SK-N-SH (cell line): Measurements from ENCODE around the gene MAP2K5. TPM values are rescaled to one million over a fixed set of nuclear protein-coding genes. Genes with fewer than 3 reads are reported as not detected.

Source experiments
- CTCF ChIA-PET: fragments of 300-600, 350-600 bp; formaldehyde crosslinking; extraction: SDS; loops from one replicate; lab custom pipeline; 2021; lab: Yijun Ruan, JAX
- POLR2A ChIA-PET: fragments of 350-600 bp; sonication (Branson Sonifier 250); formaldehyde crosslinking; extraction: SDS; loops from one replicate; lab custom pipeline; 2020; ENCODE audit warnings: antibody characterized with exemption, inconsistent platforms; lab: Yijun Ruan, JAX
- DNase-seq: peaks from one replicate; pipeline ENCODE4 v3.0.0; 2012
- H2AFZ ChIP-seq: fragments of 200-600 bp; sonication (generic); 2 replicates; pipeline ENCODE4 v1.8.1; 2016; ENCODE audit warnings: antibody characterized with exemption, mild to moderate bottlenecking, low read depth
- H3F3A ChIP-seq: fragments of 200-600 bp; sonication (generic); replicated peaks from 2 replicates; pipeline ENCODE3; 2016; ENCODE audit warnings: antibody characterized with exemption, mild to moderate bottlenecking; ENCODE audit not compliant: insufficient read depth
- H3K27ac ChIP-seq, 2 experiments: fragments of 200-500 bp in 1 of 2; fragments of 200-600 bp in 1 of 2; sonication (Bioruptor generic) in 1 of 2; sonication (generic), shearing (Covaris generic) in 1 of 2; 2 replicates each; pipeline versions ENCODE4 v1.5.1 to v1.6.1; 2014 to 2016; ENCODE audit warnings: low read depth in 2 of 2, inconsistent platforms in 1 of 2, low read length in 1 of 2, mild to moderate bottlenecking in 1 of 2, mixed read lengths in 1 of 2
- H3K27me3 ChIP-seq: fragments of 200-600 bp; sonication (generic), shearing (Covaris generic); 2 replicates; pipeline ENCODE4 v1.6.1; 2016; ENCODE audit warnings: mixed run types; ENCODE audit not compliant: insufficient read depth
- H3K36me3 ChIP-seq, 2 experiments: fragments of 200-500 bp in 1 of 2; fragments of 200-600 bp in 1 of 2; sonication (Bioruptor generic) in 1 of 2; sonication (generic) in 1 of 2; replicated peaks in 1 of 2; 2 replicates each; pipeline versions ENCODE3 to v1.5.1; 2014 to 2016; ENCODE audit warnings: low read length in 1 of 2, mild to moderate bottlenecking in 1 of 2; ENCODE audit not compliant: insufficient read depth in 2 of 2, control insufficient read depth in 1 of 2
- H3K4me1 ChIP-seq, 2 experiments: fragments of 200-500 bp in 1 of 2; fragments of 200-600 bp in 1 of 2; sonication (Bioruptor generic) in 1 of 2; sonication (generic), shearing (Covaris generic) in 1 of 2; 2 replicates each; pipeline versions ENCODE4 v1.5.1 to v1.6.1; 2014 to 2016; ENCODE audit warnings: low read depth in 1 of 2, low read length in 1 of 2, mixed run types in 1 of 2; ENCODE audit not compliant: insufficient read depth in 2 of 2, control insufficient read depth in 1 of 2
- H3K4me2 ChIP-seq: fragments of 200-600 bp; sonication (generic), shearing (Covaris generic); 2 replicates; pipeline ENCODE4 v1.6.1; 2017; ENCODE audit warnings: mixed run types
- H3K4me3 ChIP-seq, 2 experiments: fragments of 200-500 bp in 1 of 2; fragments of 200-600 bp in 1 of 2; sonication (Bioruptor generic) in 1 of 2; sonication (generic), shearing (Covaris generic) in 1 of 2; 2 replicates each; pipeline versions ENCODE4 v1.5.1 to v1.8.1; 2014 to 2016; ENCODE audit warnings: low read depth in 2 of 2, inconsistent platforms in 1 of 2, low read length in 1 of 2, mild to moderate bottlenecking in 1 of 2, mixed read lengths in 1 of 2, moderate library complexity in 1 of 2
- H3K79me2 ChIP-seq: fragments of 200-600 bp; sonication (generic); 2 replicates; pipeline ENCODE4 v1.8.1; 2017; ENCODE audit warnings: mild to moderate bottlenecking; ENCODE audit not compliant: insufficient read depth
- H3K9ac ChIP-seq: fragments of 200-600 bp; sonication (generic); 2 replicates; pipeline ENCODE4 v1.6.1; 2017; ENCODE audit warnings: mixed run types
- H3K9me2 ChIP-seq: fragments of 200-600 bp; sonication (generic); 2 replicates; pipeline ENCODE4 v1.6.1; 2017; ENCODE audit warnings: mixed run types
- H3K9me3 ChIP-seq: fragments of 200-600 bp; sonication (generic); 2 replicates; pipeline ENCODE4 v1.6.1; 2017; ENCODE audit warnings: mixed run types, mild to moderate bottlenecking, moderate library complexity
- H4K20me1 ChIP-seq: fragments of 200-600 bp; sonication (generic); 2 replicates; pipeline ENCODE4 v1.6.1; 2017; ENCODE audit warnings: mild to moderate bottlenecking, mixed run types; ENCODE audit not compliant: insufficient read depth
- CTCF ChIP-seq: fragments of 200-600 bp; sonication (generic); IDR thresholded peaks from 2 replicates; pipeline ENCODE4 v1.6.1; 2017; ENCODE audit warnings: antibody characterized with exemption, mild to moderate bottlenecking, moderate library complexity
- EZH2phosphoT487 ChIP-seq: fragments of 200-600 bp; sonication (generic); IDR thresholded peaks from 2 replicates; pipeline ENCODE4 v1.6.1; 2017; ENCODE audit warnings: low read depth, mixed run types, mild to moderate bottlenecking, antibody characterized with exemption, moderate library complexity, borderline replicate concordance
- FOSL2 ChIP-seq: IDR thresholded peaks from 2 replicates; pipeline ENCODE4 v1.4.0; 2012; ENCODE audit warnings: low read depth, mild to moderate bottlenecking, moderate library complexity, borderline replicate concordance
- GATA2 ChIP-seq: sonication (generic); formaldehyde crosslinking; IDR thresholded peaks from 2 replicates; pipeline ENCODE4 v1.5.0; 2020; ENCODE audit warnings: mild to moderate bottlenecking, missing genetic modification reagents
- IRF3 ChIP-seq: fragments of 150-350 bp; IDR thresholded peaks from 2 replicates; pipeline ENCODE4 v1.6.1; 2016; ENCODE audit warnings: mild to moderate bottlenecking, low read depth, low read length
- MAX ChIP-seq: IDR thresholded peaks from 2 replicates; pipeline ENCODE4 v1.4.0; 2012; ENCODE audit warnings: low read depth
- MXI1 ChIP-seq: IDR thresholded peaks from 2 replicates; pipeline ENCODE4 v1.6.1; 2012; ENCODE audit warnings: mild to moderate bottlenecking, low read depth, low read length, improper control_type of control experiment
- PBX3 ChIP-seq: IDR thresholded peaks from 2 replicates; pipeline ENCODE4; 2012
- RCOR1 ChIP-seq: fragments of 150-350 bp; IDR thresholded peaks from 2 replicates; pipeline ENCODE4 v1.6.1; 2017; ENCODE audit warnings: antibody characterized with exemption, low read length
- REST ChIP-seq: IDR thresholded peaks from 2 replicates; pipeline ENCODE4 v1.6.1; 2012; ENCODE audit warnings: mild to moderate bottlenecking, low read depth, low read length, moderate library complexity
- SMC3 ChIP-seq: IDR thresholded peaks from 2 replicates; pipeline ENCODE4 v1.6.1; 2012; ENCODE audit warnings: low read depth, low read length, improper control_type of control experiment
- TCF12 ChIP-seq: IDR thresholded peaks from 2 replicates; pipeline ENCODE4 v1.4.0; 2012
- TEAD4 ChIP-seq: IDR thresholded peaks from 2 replicates; pipeline ENCODE4 v1.4.0; 2012; ENCODE audit warnings: mild to moderate bottlenecking, borderline replicate concordance; ENCODE audit not compliant: insufficient read depth
- USF1 ChIP-seq: IDR thresholded peaks from 2 replicates; pipeline ENCODE4 v1.4.0; 2012; ENCODE audit warnings: low read depth, borderline replicate concordance
- WGBS: methylation state at CpG from one replicate; pipeline ENCODE4 v1.1.6; 2017; ENCODE audit warnings: low lambda C conversion rate; 5-methylcytosine and 5-hydroxymethylcytosine counted together
- polyA plus RNA-seq, 3 experiments: library from polyadenylated mRNA; depleted of rRNA; stranded (reverse); fragments of >200 nt; gene quantifications; 2 replicates each; pipeline ENCODE4 v1.2.3, GENCODE V29; 2012

MAP2K5 gene
- polyA plus RNA-seq, 1 of the 3 experiments (the other 2 are of a cell fraction) = 6.2 TPM

GRCh38 chr15:67501836-67502461 is 40.6 kb upstream of the MAP2K5 start (continued):
- TF ChIP-seq CTCF (no peak), FOSL2 (no peak), SMC3 (no peak), RCOR1 (no peak), TCF12 (no peak)

- 84% methylated on average over 6 of the region's 6 CpGs for WGBS
- Histone ChIP-seq H3K4me3 (no peak overlapping the region), H3K36me3 (no peaks in the 10 kb centered on the region), H3F3A (peaks cover 4% of the 10 kb centered on the region), H4K20me1 (no peaks in the 10 kb centered on the region), H3K4me1 (peaks cover 0 to 3% of the 10 kb centered on the region in 2 experiments; a peak in 2 of 4 replicates), H3K4me2 (0 out of 2 replicates have a peak overlapping the region, but pooled peaks have one; percentile 4), H3K9me3 (no peaks in the 10 kb centered on the region), H3K27ac (peak overlapping the region in 1 of 2 experiments; percentile 20; a peak in 1 of 4 replicates), H3K9ac (no peak overlapping the region), H3K9me2 (no peaks in the 10 kb centered on the region), H3K79me2 (no peaks in the 10 kb centered on the region), H3K27me3 (no peaks in the 10 kb centered on the region), H2AFZ (0 out of 2 replicates have a peak overlapping the region, but pooled peaks have one; percentile 13)
- no peak for TF ChIP-seq REST
- no peak for TF ChIP-seq GATA2 (CRISPR knock-in tag)
- no peak for TF ChIP-seq RCOR1
- no peak for TF ChIP-seq MXI1
- TF ChIP-seq PBX3 = no peak
- no peak for TF ChIP-seq USF1
- no peak for TF ChIP-seq IRF3
- no peak for TF ChIP-seq CTCF
- TF ChIP-seq FOSL2 = no peak
- no peak for TF ChIP-seq TEAD4
- no peak for TF ChIP-seq EZH2phosphoT487
- no peak for TF ChIP-seq MAX
- POLR2A ChIA-PET = no interaction called here
- CTCF ChIA-PET = interaction anchor here (1.1 to 2.6 kb wide), 2 partner anchors 37 to 332 kb away, joined by 4 to 7 read pairs; no protein-coding TSS in a partner anchor
- no peak for DNase-seq
Measured at GRCh38 chr15:67504056-67504455, 38.4 kb upstream of the MAP2K5 start.
